Liver (tissue), 3 donors: Measurements from ENCODE around the gene BRD9.

ENCODE experiments used
- TAF1 ChIP-seq: conservative IDR thresholded peaks from 2 replicates; pipeline ENCODE4 v1.6.1; 2016; ENCODE audit warnings: antibody characterized with exemption, mild to moderate bottlenecking
- YY1 ChIP-seq: IDR thresholded peaks from 2 replicates; pipeline ENCODE4 v1.6.1; 2016; ENCODE audit warnings: antibody characterized with exemption, mild to moderate bottlenecking
- TF ChIP-seq, protein P1 (sequence below): fragments of 150-350 bp; IDR thresholded peaks from 2 replicates; pipeline ENCODE4 v1.5.1; 2017; ENCODE audit warnings: improper control_type of control experiment, low read depth, low read length; ENCODE audit not compliant: missing input control
- TF ChIP-seq, protein P2 (sequence below): IDR thresholded peaks from 2 replicates; pipeline ENCODE4 v1.6.1; 2016; ENCODE audit warnings: antibody characterized with exemption, mild to moderate bottlenecking
- TF ChIP-seq, protein P3 (sequence below): IDR thresholded peaks from 2 replicates; pipeline ENCODE4 v1.6.1; 2016; ENCODE audit warnings: antibody characterized with exemption
- donor health status: healthy.
- donor health status: healthy.

DNA sequence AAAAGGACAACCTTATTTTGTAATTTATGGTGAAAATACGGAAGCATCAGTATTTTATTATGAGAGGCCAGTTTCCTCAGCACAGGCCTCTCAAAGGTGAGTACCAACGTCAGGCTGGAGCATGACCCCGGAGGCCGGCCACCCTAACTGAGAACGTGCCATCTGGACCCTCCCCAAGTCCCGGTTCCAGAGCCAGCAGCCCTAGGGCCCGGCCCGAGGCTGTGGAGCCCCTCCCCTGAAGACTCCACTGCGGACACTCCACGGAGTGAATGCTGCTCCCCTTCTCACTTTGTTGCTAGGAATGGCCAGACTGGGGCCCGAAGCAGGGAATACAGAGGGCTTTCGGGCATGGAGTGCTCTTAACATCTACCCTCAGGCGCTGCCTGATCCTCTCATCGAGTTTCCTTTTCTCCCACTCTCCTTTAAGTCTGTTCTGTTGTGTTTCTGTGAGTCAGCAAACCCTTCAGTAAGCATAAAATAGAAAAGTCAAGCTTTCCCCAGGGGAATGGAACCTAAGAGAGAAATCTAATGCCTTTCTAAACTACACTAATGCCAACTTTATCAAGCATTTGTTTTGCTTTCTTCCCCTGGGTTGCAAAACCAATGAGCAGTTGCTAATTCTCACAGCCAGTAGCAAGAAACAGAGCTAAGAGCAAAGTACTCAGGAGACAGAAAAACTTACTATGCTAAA, 4.5 kb downstream of the BRD9 start:
- TF ChIP-seq, protein P1, sequence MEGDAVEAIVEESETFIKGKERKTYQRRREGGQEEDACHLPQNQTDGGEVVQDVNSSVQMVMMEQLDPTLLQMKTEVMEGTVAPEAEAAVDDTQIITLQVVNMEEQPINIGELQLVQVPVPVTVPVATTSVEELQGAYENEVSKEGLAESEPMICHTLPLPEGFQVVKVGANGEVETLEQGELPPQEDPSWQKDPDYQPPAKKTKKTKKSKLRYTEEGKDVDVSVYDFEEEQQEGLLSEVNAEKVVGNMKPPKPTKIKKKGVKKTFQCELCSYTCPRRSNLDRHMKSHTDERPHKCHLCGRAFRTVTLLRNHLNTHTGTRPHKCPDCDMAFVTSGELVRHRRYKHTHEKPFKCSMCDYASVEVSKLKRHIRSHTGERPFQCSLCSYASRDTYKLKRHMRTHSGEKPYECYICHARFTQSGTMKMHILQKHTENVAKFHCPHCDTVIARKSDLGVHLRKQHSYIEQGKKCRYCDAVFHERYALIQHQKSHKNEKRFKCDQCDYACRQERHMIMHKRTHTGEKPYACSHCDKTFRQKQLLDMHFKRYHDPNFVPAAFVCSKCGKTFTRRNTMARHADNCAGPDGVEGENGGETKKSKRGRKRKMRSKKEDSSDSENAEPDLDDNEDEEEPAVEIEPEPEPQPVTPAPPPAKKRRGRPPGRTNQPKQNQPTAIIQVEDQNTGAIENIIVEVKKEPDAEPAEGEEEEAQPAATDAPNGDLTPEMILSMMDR: no peak
- TF ChIP-seq YY1 (no peak), TAF1 (no peak)
- TF ChIP-seq, protein P2, sequence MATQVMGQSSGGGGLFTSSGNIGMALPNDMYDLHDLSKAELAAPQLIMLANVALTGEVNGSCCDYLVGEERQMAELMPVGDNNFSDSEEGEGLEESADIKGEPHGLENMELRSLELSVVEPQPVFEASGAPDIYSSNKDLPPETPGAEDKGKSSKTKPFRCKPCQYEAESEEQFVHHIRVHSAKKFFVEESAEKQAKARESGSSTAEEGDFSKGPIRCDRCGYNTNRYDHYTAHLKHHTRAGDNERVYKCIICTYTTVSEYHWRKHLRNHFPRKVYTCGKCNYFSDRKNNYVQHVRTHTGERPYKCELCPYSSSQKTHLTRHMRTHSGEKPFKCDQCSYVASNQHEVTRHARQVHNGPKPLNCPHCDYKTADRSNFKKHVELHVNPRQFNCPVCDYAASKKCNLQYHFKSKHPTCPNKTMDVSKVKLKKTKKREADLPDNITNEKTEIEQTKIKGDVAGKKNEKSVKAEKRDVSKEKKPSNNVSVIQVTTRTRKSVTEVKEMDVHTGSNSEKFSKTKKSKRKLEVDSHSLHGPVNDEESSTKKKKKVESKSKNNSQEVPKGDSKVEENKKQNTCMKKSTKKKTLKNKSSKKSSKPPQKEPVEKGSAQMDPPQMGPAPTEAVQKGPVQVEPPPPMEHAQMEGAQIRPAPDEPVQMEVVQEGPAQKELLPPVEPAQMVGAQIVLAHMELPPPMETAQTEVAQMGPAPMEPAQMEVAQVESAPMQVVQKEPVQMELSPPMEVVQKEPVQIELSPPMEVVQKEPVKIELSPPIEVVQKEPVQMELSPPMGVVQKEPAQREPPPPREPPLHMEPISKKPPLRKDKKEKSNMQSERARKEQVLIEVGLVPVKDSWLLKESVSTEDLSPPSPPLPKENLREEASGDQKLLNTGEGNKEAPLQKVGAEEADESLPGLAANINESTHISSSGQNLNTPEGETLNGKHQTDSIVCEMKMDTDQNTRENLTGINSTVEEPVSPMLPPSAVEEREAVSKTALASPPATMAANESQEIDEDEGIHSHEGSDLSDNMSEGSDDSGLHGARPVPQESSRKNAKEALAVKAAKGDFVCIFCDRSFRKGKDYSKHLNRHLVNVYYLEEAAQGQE: no peak
- TF ChIP-seq, protein P3, sequence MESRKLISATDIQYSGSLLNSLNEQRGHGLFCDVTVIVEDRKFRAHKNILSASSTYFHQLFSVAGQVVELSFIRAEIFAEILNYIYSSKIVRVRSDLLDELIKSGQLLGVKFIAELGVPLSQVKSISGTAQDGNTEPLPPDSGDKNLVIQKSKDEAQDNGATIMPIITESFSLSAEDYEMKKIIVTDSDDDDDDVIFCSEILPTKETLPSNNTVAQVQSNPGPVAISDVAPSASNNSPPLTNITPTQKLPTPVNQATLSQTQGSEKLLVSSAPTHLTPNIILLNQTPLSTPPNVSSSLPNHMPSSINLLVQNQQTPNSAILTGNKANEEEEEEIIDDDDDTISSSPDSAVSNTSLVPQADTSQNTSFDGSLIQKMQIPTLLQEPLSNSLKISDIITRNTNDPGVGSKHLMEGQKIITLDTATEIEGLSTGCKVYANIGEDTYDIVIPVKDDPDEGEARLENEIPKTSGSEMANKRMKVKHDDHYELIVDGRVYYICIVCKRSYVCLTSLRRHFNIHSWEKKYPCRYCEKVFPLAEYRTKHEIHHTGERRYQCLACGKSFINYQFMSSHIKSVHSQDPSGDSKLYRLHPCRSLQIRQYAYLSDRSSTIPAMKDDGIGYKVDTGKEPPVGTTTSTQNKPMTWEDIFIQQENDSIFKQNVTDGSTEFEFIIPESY: no peak
